GM19324 (cell line): ENCODE results near the gene NAP1L4.
"Not testable (repeated sequence)": the region's sequence is repeated elsewhere in the genome, so short reads cannot be mapped to it uniquely, and the experiment has no call there.

Experiments used
- ATAC-seq: cut with Tn5 transposase; IDR thresholded peaks from one replicate; pipeline ENCODE4 v1.9.1; 2021; ENCODE audit warnings: mild to moderate bottlenecking, moderate library complexity; ENCODE audit not compliant: unreplicated experiment, low FRiP score

Gene NAP1L4

GRCh38 chr11:2913776-2914175, 78.4 kb downstream of the NAP1L4 start:
- no peak for ATAC-seq

DNA sequence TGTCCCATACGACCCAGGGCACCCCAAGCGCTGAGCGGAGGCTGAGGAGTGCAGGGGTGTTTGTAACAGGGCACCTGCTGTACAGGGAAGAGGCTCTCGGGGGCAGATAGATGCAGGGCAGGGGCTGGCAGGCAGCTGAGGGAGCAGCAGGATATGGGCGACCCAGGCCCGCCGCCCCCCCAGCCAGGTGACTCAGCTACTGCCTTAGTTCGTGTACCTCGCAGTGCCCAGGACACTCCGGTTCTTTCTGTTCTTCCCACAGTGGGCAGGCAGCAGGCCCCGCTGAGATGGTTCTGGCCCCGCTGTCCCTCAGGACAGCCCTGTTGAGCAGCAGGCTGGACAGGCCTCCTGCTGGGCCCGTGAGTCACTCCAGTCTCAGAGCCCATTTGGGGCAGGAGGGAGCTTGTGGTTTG, 79.1 kb downstream of the NAP1L4 start:
- no peak for ATAC-seq

- no peak for ATAC-seq
These were observed 79.6 kb downstream of the NAP1L4 start for GRCh38 chr11:2912498-2912897.

- no peak for ATAC-seq
These were observed 80.2 kb downstream of the NAP1L4 start for GRCh38 chr11:2911785-2912391.

DNA sequence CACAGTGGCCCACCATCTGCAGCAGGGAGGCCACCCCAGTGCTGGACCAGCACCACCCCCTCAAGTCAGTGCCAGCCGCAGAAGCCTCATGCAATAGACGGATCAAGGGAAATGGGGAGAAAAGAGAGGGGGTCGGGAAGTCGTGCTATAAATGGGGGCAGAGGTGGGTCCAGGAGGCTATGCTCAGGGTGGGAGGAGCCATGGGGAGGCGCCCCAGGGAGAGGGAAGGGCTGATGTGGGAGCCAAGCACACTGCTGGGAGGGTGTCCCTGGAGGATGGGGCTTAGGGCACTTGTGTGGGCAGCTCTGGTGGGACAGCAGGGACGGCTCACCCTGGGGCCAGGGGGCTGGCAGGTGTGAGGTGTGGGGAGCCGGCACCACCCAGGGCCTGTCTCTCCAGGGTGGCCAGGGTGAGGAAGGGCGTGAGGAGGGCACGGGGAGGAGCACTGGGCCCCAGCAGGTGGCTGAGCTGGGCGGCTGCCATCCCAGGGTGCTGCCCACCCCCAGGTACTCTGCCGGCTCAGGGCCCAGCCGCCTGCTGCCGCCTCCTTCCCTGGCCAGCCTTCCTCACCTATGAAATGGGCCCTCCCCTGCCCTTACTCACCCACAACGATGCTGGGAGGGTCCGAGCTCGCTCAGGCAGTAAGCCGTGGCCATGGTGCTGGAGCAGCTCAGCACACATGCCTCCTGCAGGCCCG, 80.9 kb downstream of the NAP1L4 start:
- ATAC-seq: no peak

GRCh38 chr11:2910401-2910955, 81.7 kb downstream of the NAP1L4 start:
- ATAC-seq: no peak

DNA sequence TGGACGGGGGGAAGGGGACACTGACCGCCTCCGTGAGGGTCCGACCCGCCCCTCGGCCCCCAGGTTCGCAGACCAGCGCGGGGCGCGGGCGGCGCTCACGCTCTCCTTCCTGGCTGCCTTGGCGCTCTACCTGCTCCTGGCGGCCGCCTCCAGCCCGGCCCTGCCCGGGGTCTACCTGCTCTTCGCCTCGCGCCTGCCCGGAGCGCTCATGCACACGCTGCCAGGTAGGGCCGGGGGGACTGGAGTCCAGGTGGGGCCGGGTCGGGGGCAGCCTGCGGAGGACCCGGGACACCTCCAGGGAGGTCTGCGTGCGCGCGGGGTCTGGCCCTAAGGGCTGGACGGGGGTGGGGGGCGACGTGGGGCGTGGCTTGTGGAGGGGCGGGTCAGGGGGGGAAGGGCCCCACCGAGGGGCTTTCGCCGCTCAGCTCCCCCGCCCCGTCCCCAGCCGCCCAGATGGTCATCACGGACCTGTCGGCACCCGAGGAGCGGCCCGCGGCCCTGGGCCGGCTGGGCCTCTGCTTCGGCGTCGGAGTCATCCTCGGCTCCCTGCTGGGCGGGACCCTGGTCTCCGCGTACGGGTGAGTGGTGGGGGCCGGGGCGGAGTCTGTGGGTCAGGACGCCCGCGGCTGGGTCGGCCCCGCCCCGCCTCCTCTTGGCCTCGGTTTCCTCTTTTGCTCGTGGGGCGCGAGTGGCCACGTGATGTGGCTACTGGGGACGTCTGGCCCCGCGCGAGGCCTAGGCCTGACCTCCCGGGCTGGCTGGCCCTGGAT, 82.8 kb downstream of the NAP1L4 start:
- no peak for ATAC-seq

- no peak for ATAC-seq
These were observed 84.0 kb downstream of the NAP1L4 start for GRCh38 chr11:2908130-2908529.

DNA sequence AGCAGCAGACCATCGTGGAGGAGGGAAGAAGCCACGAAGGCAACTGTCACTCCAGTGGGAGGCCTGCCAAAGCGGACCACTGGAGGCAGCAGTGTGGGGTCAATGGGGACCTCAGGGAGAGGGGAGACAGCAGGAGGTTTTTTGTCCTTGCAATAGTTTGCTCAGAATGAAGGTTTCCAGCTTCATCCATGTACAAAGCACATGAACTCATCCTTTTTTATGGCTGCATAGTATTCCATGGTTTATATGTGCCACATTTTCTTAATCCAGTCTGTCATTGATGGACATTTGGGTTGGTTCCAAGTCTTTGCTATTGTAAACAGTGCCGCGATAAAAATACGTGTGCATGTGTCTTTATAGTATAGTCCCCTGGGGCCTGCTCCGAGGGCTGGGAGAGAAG, 86.8 kb downstream of the NAP1L4 start:
- not testable (repeated sequence) for ATAC-seq

DNA sequence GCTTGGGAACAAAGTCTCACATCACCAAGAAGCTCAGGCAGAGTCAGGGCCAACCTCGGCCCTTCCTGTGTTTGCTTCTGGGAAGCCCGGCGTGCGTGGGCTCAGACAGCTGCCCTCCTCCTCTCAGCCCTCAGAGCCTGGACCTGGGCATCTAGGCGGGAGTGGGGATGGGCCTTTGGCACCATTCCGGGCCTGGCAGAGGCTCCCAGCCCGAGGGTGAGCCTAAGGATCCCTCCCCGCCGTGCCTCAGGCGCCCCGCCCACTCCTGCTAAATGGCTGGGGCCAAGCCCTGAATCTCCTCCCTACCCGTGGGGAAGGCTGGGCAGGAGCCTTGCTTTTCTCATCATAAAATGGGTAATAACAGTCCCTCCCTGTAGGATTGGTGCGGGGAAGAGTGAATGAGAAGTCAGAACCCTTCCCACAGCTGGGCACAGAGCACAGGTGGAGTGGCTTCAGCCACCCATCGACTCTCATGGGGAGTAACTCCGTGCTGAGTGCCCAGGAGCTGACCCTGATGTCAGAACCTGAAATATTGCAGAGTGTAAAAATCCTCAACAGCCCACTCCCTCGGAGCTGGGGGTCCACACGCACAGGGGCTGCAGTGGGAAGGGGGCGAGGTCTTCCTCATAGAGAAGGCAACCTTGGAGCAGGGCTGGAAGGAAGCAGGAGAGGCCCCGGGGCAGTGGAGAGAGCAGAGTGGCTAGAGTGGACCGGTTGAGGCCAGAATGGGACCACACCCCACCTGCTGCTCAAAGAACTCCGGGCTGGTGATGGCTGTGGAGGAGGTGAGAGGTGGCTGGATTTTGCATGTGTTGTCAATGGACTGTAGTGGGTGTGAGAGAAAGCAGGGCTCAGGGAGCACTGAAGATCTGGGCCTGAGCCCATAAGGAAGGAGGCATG, 87.7 kb downstream of the NAP1L4 start:
- ATAC-seq: no peak

- ATAC-seq: no peak
These were observed 88.5 kb downstream of the NAP1L4 start for GRCh38 chr11:2903672-2904011.

GRCh38 chr11:2902784-2903671, 89.1 kb downstream of the NAP1L4 start:
- no peak for ATAC-seq

GRCh38 chr11:2901854-2902783, 90.0 kb downstream of the NAP1L4 start:
- ATAC-seq: peak; percentile 92

DNA sequence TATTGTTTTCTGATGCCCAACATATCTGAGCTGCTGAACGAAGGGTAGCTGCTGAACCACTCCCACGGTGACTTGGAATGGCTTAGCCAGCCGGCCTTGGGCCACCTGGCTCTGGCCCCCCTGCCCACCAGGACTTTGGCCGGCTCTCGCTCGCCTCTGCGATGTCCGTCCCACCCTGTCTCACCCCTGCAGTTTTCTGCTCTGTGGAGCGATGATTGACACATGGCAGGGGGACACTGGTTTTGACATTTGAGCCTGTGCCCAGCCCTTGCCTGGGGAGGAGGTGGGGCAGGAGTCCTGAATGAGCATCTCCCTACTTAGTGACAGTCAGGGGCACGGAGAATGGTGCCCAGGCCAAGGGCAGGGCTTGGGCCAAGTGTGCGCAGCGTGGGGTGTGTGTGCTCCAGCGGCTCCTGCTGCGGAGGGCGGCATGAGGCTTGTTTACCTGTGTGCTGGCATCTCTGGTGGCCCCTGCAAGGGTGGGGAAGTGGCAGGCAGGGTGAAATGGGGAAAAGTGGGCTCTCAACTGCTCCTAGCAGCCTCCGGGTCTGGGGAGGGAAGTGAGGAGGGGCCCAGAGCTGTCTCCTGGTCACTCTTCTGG, 90.8 kb downstream of the NAP1L4 start:
- ATAC-seq: no peak

DNA sequence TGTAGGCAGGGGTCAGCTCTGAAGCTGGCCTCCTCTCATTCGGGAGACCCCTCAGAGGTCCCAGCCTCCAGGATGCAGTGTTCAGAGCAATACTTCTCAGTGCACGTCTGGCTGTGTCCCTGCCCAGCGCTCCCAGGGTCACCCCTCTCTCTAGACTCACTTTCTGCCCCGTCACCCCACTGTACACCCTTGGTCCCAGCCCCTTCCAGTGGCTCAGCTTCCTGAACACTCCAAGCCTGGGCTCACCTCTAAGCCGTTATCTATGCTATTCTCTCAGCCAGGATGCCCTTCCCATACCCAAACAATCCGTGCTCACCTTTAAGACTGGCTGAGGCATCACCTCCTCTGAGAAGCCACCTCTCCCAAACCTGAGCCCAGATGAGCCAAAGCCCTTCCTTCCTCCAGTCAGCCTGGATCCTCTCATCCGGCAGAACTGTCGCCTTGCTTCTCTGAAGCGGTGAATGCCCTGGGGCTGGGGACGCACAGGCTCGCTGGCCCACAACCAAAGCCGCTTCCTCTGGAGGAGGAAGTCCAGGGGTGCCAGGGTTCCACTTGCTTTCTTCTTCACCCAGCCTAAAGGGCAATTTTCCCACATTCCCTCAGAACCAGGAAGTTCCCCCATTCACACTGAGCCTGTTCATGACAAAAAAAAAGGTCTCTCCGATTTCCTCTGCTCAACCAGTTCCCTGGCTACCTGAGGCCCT, 92.9 kb downstream of the NAP1L4 start:
- no peak for ATAC-seq

- no peak for ATAC-seq
These were observed 93.6 kb downstream of the NAP1L4 start for GRCh38 chr11:2898366-2899079.

- ATAC-seq: no peak
These were observed 95.1 kb downstream of the NAP1L4 start for GRCh38 chr11:2897048-2897447.
